Skin of body (tissue), 2 donors: ENCODE results near the gene LTBP2. TPM values are rescaled to one million over a fixed set of nuclear protein-coding genes. Genes with fewer than 3 reads are reported as not detected.

Experiments used
- DNase-seq: peaks from one replicate; lab custom pipeline; 2025; lab: John Stamatoyannopoulos, UW
- total RNA-seq: library from RNA; depleted of rRNA; stranded (reverse); fragments of >200 nt; gene quantifications from one replicate; pipeline ENCODE4 v1.2.3, GENCODE V29; 2014

The LTBP2 gene
- total RNA-seq: 18.8 TPM

GRCh38 chr14:74611650-74612349 is at the start of gene LTBP2:
TSS of gene LTBP2 (minus strand) at chr14:74612237. CDS start at chr14:74611944, 293 bp downstream.
- no peak for DNase-seq

GRCh38 chr14:74660863-74661262 is 48.8 kb upstream of the LTBP2 start:
- DNase-seq: no peak

GRCh38 chr14:74660167-74660566 is 48.1 kb upstream of the LTBP2 start:
- no peak for DNase-seq

GRCh38 chr14:74658535-74659131 is 46.6 kb upstream of the LTBP2 start:
- no peak for DNase-seq

GRCh38 chr14:74656964-74657363 is 44.9 kb upstream of the LTBP2 start:
- DNase-seq: no peak

- no peak for DNase-seq
Observed at GRCh38 chr14:74655599-74656395, 43.8 kb upstream of the LTBP2 start.

GRCh38 chr14:74654931-74655330 is 42.9 kb upstream of the LTBP2 start:
- DNase-seq: no peak

GRCh38 chr14:74653386-74654138 is 41.5 kb upstream of the LTBP2 start:
- peak; percentile 13 for DNase-seq

- DNase-seq: no peak
Observed at GRCh38 chr14:74652541-74652940, 40.5 kb upstream of the LTBP2 start.

- DNase-seq: no peak
Observed at GRCh38 chr14:74650927-74651686, 39.1 kb upstream of the LTBP2 start.

GRCh38 chr14:74649673-74650072 is 37.6 kb upstream of the LTBP2 start:
- DNase-seq: no peak

- no peak for DNase-seq
Observed at GRCh38 chr14:74649167-74649566, 37.1 kb upstream of the LTBP2 start.

- DNase-seq: no peak
Observed at GRCh38 chr14:74648601-74649000, 36.6 kb upstream of the LTBP2 start.

- DNase-seq: peak; percentile 54
Observed at GRCh38 chr14:74647678-74648461, 35.8 kb upstream of the LTBP2 start.

GRCh38 chr14:74647061-74647677 is 35.1 kb upstream of the LTBP2 start:
- peak; percentile 54 for DNase-seq

GRCh38 chr14:74645756-74646470 is 33.9 kb upstream of the LTBP2 start:
- no peak for DNase-seq

- DNase-seq: no peak
Observed at GRCh38 chr14:74645244-74645643, 33.2 kb upstream of the LTBP2 start.

GRCh38 chr14:74641601-74642391 is 29.8 kb upstream of the LTBP2 start:
- peak; percentile 18 for DNase-seq
